Measurements from ENCODE around the gene ANKRD6.

Gene ANKRD6

GRCh38 chr6:89494131-89494793, 61.3 kb downstream of the ANKRD6 start:
- DNase-seq (ENCODE audit: low read depth): no peak
- no peak; the same call in 1 of the 2 replicates for TF ChIP-seq CTCF (conservative IDR thresholded peaks at IDR 0.05; ENCODE audit: low read length)
- H3K4me3 ChIP-seq (ENCODE audit: low read length): no peak overlapping the region

GRCh38 chr6:89495961-89496535, 63.1 kb downstream of the ANKRD6 start:
- no peak for DNase-seq (ENCODE audit: low read depth)

GRCh38 chr6:89500611-89501010, 67.7 kb downstream of the ANKRD6 start:
- no peak for TF ChIP-seq CTCF (conservative IDR thresholded peaks at IDR 0.05; ENCODE audit: low read length)
- no peak overlapping the region for H3K4me3 ChIP-seq (ENCODE audit: low read length)
- DNase-seq (ENCODE audit: low read depth): no peak

More at GRCh38 chr6:89495961-89496535, 63.1 kb downstream of the ANKRD6 start:
- no peak overlapping the region for H3K4me3 ChIP-seq (ENCODE audit: low read length)
- no peak for TF ChIP-seq CTCF (conservative IDR thresholded peaks at IDR 0.05; ENCODE audit: low read length)

GRCh38 chr6:89501222-89501621, 68.3 kb downstream of the ANKRD6 start:
- TF ChIP-seq CTCF (conservative IDR thresholded peaks at IDR 0.05; ENCODE audit: low read length): no peak
- DNase-seq (ENCODE audit: low read depth): no peak
- no peak overlapping the region for H3K4me3 ChIP-seq (ENCODE audit: low read length)

- DNase-seq (ENCODE audit: low read depth): no peak
- TF ChIP-seq CTCF (conservative IDR thresholded peaks at IDR 0.05; ENCODE audit: low read length): no peak
- no peak overlapping the region for H3K4me3 ChIP-seq (ENCODE audit: low read length)
Observed at GRCh38 chr6:89501753-89502152, 68.8 kb downstream of the ANKRD6 start.

- DNase-seq (ENCODE audit: low read depth): no peak
- H3K4me3 ChIP-seq (ENCODE audit: low read length): no peak overlapping the region
Observed at GRCh38 chr6:89503641-89504040, 70.7 kb downstream of the ANKRD6 start.

More at GRCh38 chr6:89503641-89504040, 70.7 kb downstream of the ANKRD6 start:
- TF ChIP-seq CTCF (conservative IDR thresholded peaks at IDR 0.05; ENCODE audit: low read length): no peak
